DMS 273 treated with DMSO at 0.1 percent for 48 hours (cell line): ENCODE results near the gene FRMPD4.
"Not testable (repeated sequence)": the region's sequence is repeated elsewhere in the genome, so short reads cannot be mapped to it uniquely, and the experiment has no call there.

Experiments used
- DNase-seq: peaks from one replicate; lab custom pipeline; 2025; lab: John Stamatoyannopoulos, UW

Gene FRMPD4

GRCh38 chrX:12515384-12515783, 377.1 kb downstream of the FRMPD4 start:
- DNase-seq, result not testable (repeated sequence)

- DNase-seq, result no peak
Measured at GRCh38 chrX:12526306-12526705, 388.0 kb downstream of the FRMPD4 start.

- not testable (repeated sequence) for DNase-seq
Measured at GRCh38 chrX:12538096-12538495, 399.8 kb downstream of the FRMPD4 start.

GRCh38 chrX:12542251-12542650, 404.0 kb downstream of the FRMPD4 start:
- not testable (repeated sequence) for DNase-seq

GRCh38 chrX:12548341-12548740, 410.1 kb downstream of the FRMPD4 start:
- no peak for DNase-seq

GRCh38 chrX:12548746-12549145, 410.5 kb downstream of the FRMPD4 start:
- DNase-seq, result no peak

- DNase-seq, result no peak
Measured at GRCh38 chrX:12554206-12554605, 415.9 kb downstream of the FRMPD4 start.

GRCh38 chrX:12563121-12563520, 424.8 kb downstream of the FRMPD4 start:
- no peak for DNase-seq

GRCh38 chrX:12564221-12564620, 425.9 kb downstream of the FRMPD4 start:
- no peak for DNase-seq

- no peak for DNase-seq
Measured at GRCh38 chrX:12567857-12568256, 429.6 kb downstream of the FRMPD4 start.

GRCh38 chrX:12570859-12571501, 432.7 kb downstream of the FRMPD4 start:
- no peak for DNase-seq

- DNase-seq, result no peak
Measured at GRCh38 chrX:12579311-12579710, 441.0 kb downstream of the FRMPD4 start.

- DNase-seq, result no peak
Measured at GRCh38 chrX:12580548-12580947, 442.3 kb downstream of the FRMPD4 start.

GRCh38 chrX:12581546-12581945, 443.3 kb downstream of the FRMPD4 start:
- no peak for DNase-seq

GRCh38 chrX:12582649-12583048, 444.4 kb downstream of the FRMPD4 start:
- DNase-seq, result no peak

- DNase-seq, result no peak
Measured at GRCh38 chrX:12583543-12583942, 445.3 kb downstream of the FRMPD4 start.

- DNase-seq, result no peak
Measured at GRCh38 chrX:12595720-12596119, 457.4 kb downstream of the FRMPD4 start.

- DNase-seq, result no peak
Measured at GRCh38 chrX:12610079-12610478, 471.8 kb downstream of the FRMPD4 start.

- DNase-seq, result no peak
Measured at GRCh38 chrX:12611471-12611870, 473.2 kb downstream of the FRMPD4 start.

GRCh38 chrX:12614266-12614665, 476.0 kb downstream of the FRMPD4 start:
- DNase-seq, result no peak

- DNase-seq, result no peak
Measured at GRCh38 chrX:12615061-12615460, 476.8 kb downstream of the FRMPD4 start.

- DNase-seq, result no peak
Measured at GRCh38 chrX:12617241-12617640, 479.0 kb downstream of the FRMPD4 start.

- no peak for DNase-seq
Measured at GRCh38 chrX:12647230-12647629, 509.0 kb downstream of the FRMPD4 start.

GRCh38 chrX:12648995-12649394, 510.7 kb downstream of the FRMPD4 start:
- no peak for DNase-seq
